ENCODE data around the gene FNDC5.

- TF ChIP-seq CTCF (IDR thresholded peaks at IDR 0.05; ENCODE audit: borderline replicate concordance, extremely low read depth, low read length, poor library complexity, severe bottlenecking): no peak
- TF ChIP-seq EZH2 (IDR thresholded peaks at IDR 0.05; ENCODE audit: borderline replicate concordance, low read depth, low read length, severe bottlenecking): no peak
Observed at GRCh38 chr1:32919811-32920733, 49.4 kb upstream of the FNDC5 start.

Data from DND-41 (cell line).